Natural killer cell treated with Interleukin-12 subunit alpha and Interleukin-12 subunit beta and Interleukin-15 and Interleukin-18, amount 100 ng/mL, for 72 hours (primary cell): Measurements from ENCODE around the gene SYCE1. TPM values are rescaled to one million over a fixed set of nuclear protein-coding genes. Genes with fewer than 3 reads are reported as not detected.
"Not testable (repeated sequence)": the region's sequence is repeated elsewhere in the genome, so short reads cannot be mapped to it uniquely, and the experiment has no call there.

Experiments used
- ATAC-seq, 2 donors: fragments of 150-1000 bp; cut with Tn5 transposase in 1 of 2; sonication (Bioruptor Pico), chemical (Tn5 transposase) in 1 of 2; 2 replicates each; pipeline ENCODE4 v1.10.0; 2021
- DNase-seq: peaks from one replicate; pipeline ENCODE4 v3.0.0; 2022; ENCODE audit warnings: low spot score
- H3K27ac Mint-ChIP-seq, 2 donors: 1 replicate in 1 of 2; 2 replicates in 1 of 2; pipeline ENCODE4 v1.8.0; 2022; ENCODE audit warnings: mixed read lengths in 2 of 2, mild to moderate bottlenecking in 1 of 2, moderate library complexity in 1 of 2
- H3K27me3 Mint-ChIP-seq, 2 donors: 1 replicate in 1 of 2; 2 replicates in 1 of 2; pipeline ENCODE4 v1.8.0; 2022; ENCODE audit warnings: mixed read lengths in 2 of 2
- H3K36me3 Mint-ChIP-seq: one replicate; pipeline ENCODE4 v1.8.0; 2022; ENCODE audit warnings: mixed read lengths
- H3K4me1 Mint-ChIP-seq, 2 donors: 1 replicate in 1 of 2; 2 replicates in 1 of 2; pipeline ENCODE4 v1.8.0; 2022; ENCODE audit warnings: low read depth in 2 of 2, mixed read lengths in 2 of 2, mild to moderate bottlenecking in 1 of 2
- H3K4me3 Mint-ChIP-seq: one replicate; pipeline ENCODE4 v1.8.0; 2022; ENCODE audit warnings: mixed read lengths
- H3K9me3 Mint-ChIP-seq: 2 replicates; pipeline ENCODE4 v1.8.0; 2022; ENCODE audit warnings: mixed read lengths
- total RNA-seq, 2 donors: library from RNA; stranded (reverse); gene quantifications; one replicate each; pipeline ENCODE4 v1.2.3, GENCODE V29; 2022

Gene SYCE1
- total RNA-seq, 2 donors from 2014 or later: not detected

GRCh38 chr10:133520193-133520738 is 45.1 kb downstream of the SYCE1 start:
- peak; percentile 99 for ATAC-seq
- H3K27me3 Mint-ChIP-seq: peaks cover 11 to 24% of the 10 kb centered on the region in 2 donors
- peaks cover 11% of the 10 kb centered on the region for H3K36me3 Mint-ChIP-seq
- peaks cover 6% of the 10 kb centered on the region for H3K9me3 Mint-ChIP-seq
- H3K27ac Mint-ChIP-seq: peak overlapping the region in 1 of 2 donors; percentile 10
- peak; percentile 92 for DNase-seq
- peak overlapping the region; percentile 66 for H3K4me3 Mint-ChIP-seq
- H3K4me1 Mint-ChIP-seq: peaks cover 14 to 18% of the 10 kb centered on the region in 2 donors

GRCh38 chr10:133518517-133518916 is 46.9 kb downstream of the SYCE1 start:
- not testable (repeated sequence) for H3K4me3 Mint-ChIP-seq, ATAC-seq, H3K27ac Mint-ChIP-seq, DNase-seq, H3K36me3 Mint-ChIP-seq, H3K9me3 Mint-ChIP-seq
- Mint-ChIP-seq H3K4me1 (peaks cover 14 to 18% of the 10 kb centered on the region in 2 donors), H3K27me3 (peaks cover 20 to 33% of the 10 kb centered on the region in 2 donors)

- H3K27ac Mint-ChIP-seq: no peak overlapping the region
- ATAC-seq (no peak), DNase-seq (no peak)
- peaks cover 14 to 18% of the 10 kb centered on the region in 2 donors for H3K4me1 Mint-ChIP-seq
- H3K4me3 Mint-ChIP-seq: no peak overlapping the region
- H3K27me3 Mint-ChIP-seq: peaks cover 29 to 44% of the 10 kb centered on the region in 2 donors
- no peaks in the 10 kb centered on the region for H3K36me3 Mint-ChIP-seq
- H3K9me3 Mint-ChIP-seq: no peaks in the 10 kb centered on the region
These were observed 49.3 kb downstream of the SYCE1 start for GRCh38 chr10:133516057-133516456.

GRCh38 chr10:133515471-133515870 is 49.9 kb downstream of the SYCE1 start:
- Mint-ChIP-seq H3K27me3 (peaks cover 28 to 50% of the 10 kb centered on the region in 2 donors), H3K36me3 (no peaks in the 10 kb centered on the region), H3K4me3 (no peak overlapping the region)

GRCh38 chr10:133511907-133512528 is 53.4 kb downstream of the SYCE1 start:
- peaks cover 42 to 66% of the 10 kb centered on the region in 2 donors for H3K27me3 Mint-ChIP-seq
- DNase-seq: no peak
- H3K9me3 Mint-ChIP-seq: no peaks in the 10 kb centered on the region
- H3K4me1 Mint-ChIP-seq: no peaks in the 10 kb centered on the region
- no peak overlapping the region for H3K4me3 Mint-ChIP-seq
- no peak for ATAC-seq
- peaks cover 11% of the 10 kb centered on the region for H3K36me3 Mint-ChIP-seq
- H3K27ac Mint-ChIP-seq: no peak overlapping the region

More at GRCh38 chr10:133515471-133515870, 49.9 kb downstream of the SYCE1 start:
- ATAC-seq: no peak
- DNase-seq: no peak
- H3K9me3 Mint-ChIP-seq: no peaks in the 10 kb centered on the region
- H3K27ac Mint-ChIP-seq: no peak overlapping the region
- peaks cover 10 to 14% of the 10 kb centered on the region in 2 donors for H3K4me1 Mint-ChIP-seq

- no peak for DNase-seq
- H3K36me3 Mint-ChIP-seq: peaks cover 11% of the 10 kb centered on the region
- H3K4me1 Mint-ChIP-seq: no peaks in the 10 kb centered on the region
- no peaks in the 10 kb centered on the region for H3K9me3 Mint-ChIP-seq
- peaks cover 41 to 60% of the 10 kb centered on the region in 2 donors for H3K27me3 Mint-ChIP-seq
- no peak overlapping the region for H3K27ac Mint-ChIP-seq
- H3K4me3 Mint-ChIP-seq: no peak overlapping the region
- ATAC-seq: no peak
These were observed 54.0 kb downstream of the SYCE1 start for GRCh38 chr10:133511408-133511807.

GRCh38 chr10:133509700-133510099 is 55.7 kb downstream of the SYCE1 start:
- Mint-ChIP-seq H3K36me3 (peaks cover 11% of the 10 kb centered on the region), H3K9me3 (no peaks in the 10 kb centered on the region), H3K4me1 (no peaks in the 10 kb centered on the region), H3K27ac (no peak overlapping the region), H3K4me3 (no peak overlapping the region), H3K27me3 (peaks cover 37 to 58% of the 10 kb centered on the region in 2 donors)
- no peak for DNase-seq
- ATAC-seq: no peak

Other genes with a start within 250 kb of the SYCE1 start
- not detected for gene CALY, start 228.7 kb downstream of the SYCE1 start, total RNA-seq
- not detected for gene PRAP1, start 218.2 kb downstream of the SYCE1 start, total RNA-seq
- 10 to 100 TPM; 11.5 to 11.8 TPM for gene FUOM, start 207.6 kb downstream of the SYCE1 start, total RNA-seq
- gene ECHS1, start 192.2 kb downstream of the SYCE1 start, total RNA-seq: 10 to 100 TPM; 44.5 to 52.7 TPM
- 1 to 10 TPM; 2.0 to 2.1 TPM for gene PAOX, start 186.3 kb downstream of the SYCE1 start, total RNA-seq
- 100 to 1,000 TPM in 1 of 2 donors, 10 to 100 TPM in 1; 44.2 to 105 TPM for gene MTG1, start 171.4 kb downstream of the SYCE1 start, total RNA-seq
- gene SPRN, start 141.0 kb downstream of the SYCE1 start, total RNA-seq: not detected
- 1 to 10 TPM; 2.0 to 3.6 TPM for gene SCART1, start 111.6 kb downstream of the SYCE1 start, total RNA-seq
- gene CYP2E1, start 38.2 kb downstream of the SYCE1 start, total RNA-seq: under 1 TPM; 0.42 to 0.71 TPM
- not detected for gene FRG2B, start 61.2 kb upstream of the SYCE1 start, total RNA-seq